ENCODE data around the gene ADCK1. TPM values are rescaled to one million over a fixed set of nuclear protein-coding genes. Genes with fewer than 3 reads are reported as not detected.

Gene ADCK1
- total and polyA plus RNA-seq, 2 donors (not counting 3 experiments of a cell fraction or from before 2014, with no cell fraction given), result 4.2 to 6.9 TPM

DNA sequence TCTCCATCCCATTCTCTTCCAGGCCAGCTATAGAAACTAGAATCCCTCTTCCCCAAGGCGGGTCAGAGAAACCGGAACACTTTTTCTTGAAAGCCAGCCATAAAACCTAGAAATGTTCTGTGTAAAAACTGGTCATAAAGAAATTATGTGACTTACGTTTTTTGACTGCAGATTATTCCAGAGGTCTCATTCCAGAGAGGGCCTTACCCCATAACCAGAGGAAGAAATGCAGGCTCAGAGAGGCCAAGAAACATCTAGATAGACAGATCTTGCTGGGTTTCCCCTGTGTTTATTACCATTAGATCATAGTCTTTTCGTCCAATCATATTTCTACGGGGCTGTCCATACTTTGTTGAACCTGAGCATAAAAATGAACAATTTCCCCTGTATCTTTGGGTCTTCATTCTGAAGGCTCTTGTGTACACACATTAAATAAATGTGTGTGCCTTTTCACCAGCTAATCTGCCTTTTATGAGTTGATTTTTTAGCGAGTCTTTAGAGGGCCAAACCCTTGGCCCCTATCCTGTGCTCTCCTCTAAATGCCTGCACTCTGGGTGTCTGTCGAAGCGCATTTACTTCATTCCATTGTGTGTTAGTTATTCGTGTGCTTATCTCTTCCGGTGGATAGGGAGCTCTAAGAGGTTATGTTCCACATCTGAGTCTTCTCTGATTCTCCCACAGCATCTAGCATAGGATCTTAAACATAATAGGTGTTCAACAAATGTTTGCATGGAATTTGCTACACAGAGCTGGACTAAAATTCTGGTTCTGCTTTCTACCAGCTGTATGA, 163.0 kb downstream of the ADCK1 start:
- no peaks in the 10 kb centered on the region for H4K20me1 ChIP-seq (replicated peaks; ENCODE audit: control insufficient read depth, extremely low read depth, insufficient read depth, low read length)
- no peaks in the 10 kb centered on the region for H3K4me1 ChIP-seq (ENCODE audit: control insufficient read depth, extremely low read depth, insufficient read depth, low read length)
- H3K79me2 ChIP-seq (ENCODE audit: control insufficient read depth, insufficient read depth, low read length), result no peaks in the 10 kb centered on the region
- no TSS peak for BruUV-seq (replicated peaks)
- FAIRE-seq (no peak), DNase-seq (ENCODE audit: low read depth, low spot score) (no peak)
- intact Hi-C loops (cut with micrococcal nuclease), result no loop called here
- no peak overlapping the region for H2AFZ ChIP-seq (ENCODE audit: low read depth, low read length)
- H3K9ac ChIP-seq (replicated peaks; ENCODE audit: extremely low read depth, insufficient read depth, low read length), result no peak overlapping the region
- dilution Hi-C loops (cut with MboI; ENCODE audit: extremely low pct_ligation_motif_present, low sequenced_read_pairs), result no loop called here
- H3K9me3 ChIP-seq (replicated peaks; ENCODE audit: control insufficient read depth, insufficient read depth, low read length), result no peaks in the 10 kb centered on the region
- H3K36me3 ChIP-seq (ENCODE audit: control insufficient read depth in 2 of 2, extremely low read depth in 1 of 2, insufficient read depth in 2 of 2, low read length in 2 of 2), result no peaks in the 10 kb centered on the region
- POLR2A ChIA-PET, result no interaction called here
- H3K27ac ChIP-seq (ENCODE audit: insufficient read depth, low read depth, low read length), result no peak overlapping the region
- no peak overlapping the region for H3K4me3 ChIP-seq (replicated peaks in 1 of 3; ENCODE audit: insufficient read depth in 1 of 3, low read depth in 1 of 3, low read length in 3 of 3)
- TF ChIP-seq MYC (IDR thresholded peaks at IDR 0.05; ENCODE audit: low read depth, low read length) (no peak), JUN (IDR thresholded peaks at IDR 0.05; ENCODE audit: borderline replicate concordance, insufficient read depth, insufficient read length, low read depth) (no peak), POLR2AphosphoS5 (IDR thresholded peaks at IDR 0.05; ENCODE audit: insufficient read depth, low read depth, low read length) (no peak), MAX (IDR thresholded peaks at IDR 0.05; ENCODE audit: insufficient read depth, insufficient read length) (no peak), POLR2A (IDR thresholded peaks at IDR 0.05; ENCODE audit: low read depth, low read length) (no peak), GATA2 (IDR thresholded peaks at IDR 0.05; ENCODE audit: insufficient read depth, insufficient read length, low read depth, low read length) (no peak), CTCF (IDR thresholded peaks at IDR 0.05; ENCODE audit: extremely low read depth in 1 of 2, insufficient read depth in 1 of 2, low read depth in 1 of 2, low read length in 2 of 2) (no peak)
- CTCF ChIA-PET, result no interaction called here
- no peak overlapping the region for H3K4me2 ChIP-seq (ENCODE audit: insufficient read depth, low read length)
- H3K27me3 ChIP-seq (ENCODE audit: control insufficient read depth in 2 of 2, insufficient read depth in 2 of 2, low read length in 2 of 2), result peaks cover 0 to 12% of the 10 kb centered on the region in 2 experiments
- no peaks in the 10 kb centered on the region for H3K9me1 ChIP-seq (replicated peaks; ENCODE audit: control insufficient read depth, extremely low read depth, insufficient read depth, low read length)
